ENCODE data around the gene ADGRB3.

DNA sequence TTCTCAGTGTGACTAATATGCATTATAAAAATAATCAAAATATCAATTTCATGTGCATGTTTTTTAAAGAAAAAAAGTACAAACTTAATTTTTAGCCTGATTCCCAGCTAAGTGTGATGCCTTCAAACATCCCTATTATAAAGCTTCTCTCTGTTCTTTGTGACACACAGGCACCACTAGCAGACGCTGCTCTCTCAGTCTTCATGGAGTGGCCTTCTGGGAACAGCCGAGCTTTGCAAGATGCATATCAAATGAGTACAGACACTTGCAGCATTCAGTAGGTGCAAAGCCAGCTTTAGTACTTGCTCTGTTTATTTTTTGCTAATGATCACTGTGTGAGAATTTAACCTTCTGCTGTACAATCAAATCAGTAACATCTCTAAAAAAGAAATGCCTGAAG, 340.0 kb downstream of the ADGRB3 start:
- TF ChIP-seq EZH2phosphoT487 (IDR thresholded peaks at IDR 0.05; ENCODE audit: insufficient read depth, low read depth) (no peak), EZH2 (IDR thresholded peaks at IDR 0.05; ENCODE audit: insufficient read depth, poor library complexity, severe bottlenecking) (no peak)
